BE2C (cell line): ENCODE measurements around the gene TTC28.

ENCODE experiments used
- DNase-seq: peaks from one replicate; pipeline ENCODE4 v3.0.0-alpha.2; 2020
- H3K27me3 ChIP-seq: fragments of 250-450 bp; sonication (Bioruptor Pico); 2 replicates; pipeline ENCODE4 v1.5.1; 2020; ENCODE audit warnings: mild to moderate bottlenecking
- H3K36me3 ChIP-seq: fragments of 250-450 bp; sonication (Bioruptor Pico); 2 replicates; pipeline ENCODE4 v1.5.1; 2020; ENCODE audit warnings: mild to moderate bottlenecking
- H3K4me1 ChIP-seq: fragments of 250-450 bp; sonication (Bioruptor Pico); 2 replicates; pipeline ENCODE4 v1.5.1; 2020
- H3K4me3 ChIP-seq: 2 replicates; pipeline ENCODE4 v1.5.1; 2011; ENCODE audit warnings: low read depth, low read length
- H3K9me3 ChIP-seq: fragments of 250-450 bp; sonication (Bioruptor Pico); 2 replicates; pipeline ENCODE4 v1.5.1; 2020
- CTCF ChIP-seq: IDR thresholded peaks from 2 replicates; pipeline ENCODE4 v1.5.1; 2012; ENCODE audit warnings: mild to moderate bottlenecking, low read depth, low read length

The TTC28 gene

GRCh38 chr22:27937453-27937852 is 742.2 kb downstream of the TTC28 start:
- H3K9me3 ChIP-seq = no peaks in the 10 kb centered on the region
- H3K4me3 ChIP-seq = no peak overlapping the region
- TF ChIP-seq CTCF = peak; percentile 52
- H3K4me1 ChIP-seq = peaks cover 13% of the 10 kb centered on the region
- no peaks in the 10 kb centered on the region for H3K27me3 ChIP-seq
- no peak for DNase-seq
- no peaks in the 10 kb centered on the region for H3K36me3 ChIP-seq

- Histone ChIP-seq H3K27me3 (no peaks in the 10 kb centered on the region), H3K4me1 (peaks cover 13% of the 10 kb centered on the region), H3K4me3 (no peak overlapping the region), H3K9me3 (no peaks in the 10 kb centered on the region), H3K36me3 (no peaks in the 10 kb centered on the region)
- no peak for TF ChIP-seq CTCF
- no peak for DNase-seq
Measured at GRCh38 chr22:27935897-27936296, 743.7 kb downstream of the TTC28 start.

GRCh38 chr22:27934069-27934468 is 745.6 kb downstream of the TTC28 start:
- Histone ChIP-seq H3K4me3 (no peak overlapping the region), H3K27me3 (no peaks in the 10 kb centered on the region), H3K36me3 (no peaks in the 10 kb centered on the region), H3K4me1 (peaks cover 13% of the 10 kb centered on the region), H3K9me3 (no peaks in the 10 kb centered on the region)
- no peak for TF ChIP-seq CTCF
- peak; percentile 9 for DNase-seq

- TF ChIP-seq CTCF = no peak
- no peaks in the 10 kb centered on the region for H3K9me3 ChIP-seq
- H3K4me1 ChIP-seq = peaks cover 13% of the 10 kb centered on the region
- no peak for DNase-seq
- H3K4me3 ChIP-seq = no peak overlapping the region
- no peaks in the 10 kb centered on the region for H3K36me3 ChIP-seq
- no peaks in the 10 kb centered on the region for H3K27me3 ChIP-seq
Measured at GRCh38 chr22:27933186-27933983, 746.3 kb downstream of the TTC28 start.

- Histone ChIP-seq H3K36me3 (no peaks in the 10 kb centered on the region), H3K9me3 (no peaks in the 10 kb centered on the region), H3K27me3 (no peaks in the 10 kb centered on the region), H3K4me3 (no peak overlapping the region), H3K4me1 (peaks cover 13% of the 10 kb centered on the region)
- TF ChIP-seq CTCF = no peak
- no peak for DNase-seq
Measured at GRCh38 chr22:27930331-27931060, 749.1 kb downstream of the TTC28 start.
